ENCODE data around the gene RPL37. TPM values are rescaled to one million over a fixed set of nuclear protein-coding genes. Genes with fewer than 3 reads are reported as not detected.

The RPL37 gene
- total RNA-seq, 1 donor, result 247 TPM

GRCh38 chr5:40834391-40834848 lies 602 bp downstream of the RPL37 start:
- peak overlapping the region; percentile 98 for H3K4me3 ChIP-seq (ENCODE audit: low read depth, low read length)
- DNase-seq (ENCODE audit: low read depth), result peak; percentile 60
- TF ChIP-seq CTCF (IDR thresholded peaks at IDR 0.05; ENCODE audit: insufficient read depth, low read depth, low read length), result no peak

DNA sequence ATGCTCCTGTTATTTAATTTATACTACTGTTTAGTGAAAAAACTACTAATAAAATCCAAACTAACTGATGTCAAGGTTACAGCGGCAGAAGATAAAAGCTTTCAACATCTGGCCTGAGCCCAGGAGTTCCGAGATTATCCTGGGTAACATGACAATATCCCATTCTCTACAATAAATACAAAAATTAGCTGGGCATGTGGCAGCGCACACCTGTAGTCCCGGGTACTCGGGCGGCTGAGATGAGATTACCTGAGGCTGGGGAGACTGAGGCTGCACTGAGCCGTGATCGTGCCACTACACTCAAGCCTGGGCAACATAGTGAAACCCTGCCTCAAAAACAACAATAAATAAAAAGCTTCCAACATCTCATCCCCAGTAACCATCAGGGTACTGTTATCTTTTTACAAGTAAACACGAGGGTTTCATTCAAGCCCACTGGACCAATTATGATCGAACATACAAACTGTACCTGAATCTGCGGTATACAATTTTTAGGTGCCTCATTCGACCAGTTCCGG lies 1.3 kb downstream of the RPL37 start:
- H3K4me3 ChIP-seq (ENCODE audit: low read depth, low read length), result peak overlapping the region; percentile 98
- TF ChIP-seq CTCF (IDR thresholded peaks at IDR 0.05; ENCODE audit: insufficient read depth, low read depth, low read length), result no peak
- no peak for DNase-seq (ENCODE audit: low read depth)

DNA sequence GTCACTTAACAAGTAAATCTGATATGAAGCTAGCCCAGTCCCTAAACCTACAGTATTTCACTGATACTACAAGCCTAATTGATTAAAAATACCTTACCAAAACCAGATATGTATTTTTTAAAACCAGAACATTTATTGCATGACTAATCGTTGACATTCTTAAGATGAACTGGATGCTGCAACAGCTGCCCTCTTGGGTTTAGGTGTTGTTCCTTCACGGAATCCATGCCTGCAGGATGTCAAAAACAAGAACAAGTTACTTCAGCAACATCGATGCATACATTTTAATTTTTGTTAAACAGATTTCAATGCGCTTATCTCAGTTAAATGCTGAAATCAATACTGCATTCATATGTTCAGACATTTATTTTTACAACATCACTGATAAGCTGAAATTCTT lies 2.7 kb downstream of the RPL37 start:
- H3K4me3 ChIP-seq (ENCODE audit: low read depth, low read length), result peak overlapping the region; percentile 98
- TF ChIP-seq CTCF (IDR thresholded peaks at IDR 0.05; ENCODE audit: insufficient read depth, low read depth, low read length), result no peak
- peak; percentile 40 for DNase-seq (ENCODE audit: low read depth)

DNA sequence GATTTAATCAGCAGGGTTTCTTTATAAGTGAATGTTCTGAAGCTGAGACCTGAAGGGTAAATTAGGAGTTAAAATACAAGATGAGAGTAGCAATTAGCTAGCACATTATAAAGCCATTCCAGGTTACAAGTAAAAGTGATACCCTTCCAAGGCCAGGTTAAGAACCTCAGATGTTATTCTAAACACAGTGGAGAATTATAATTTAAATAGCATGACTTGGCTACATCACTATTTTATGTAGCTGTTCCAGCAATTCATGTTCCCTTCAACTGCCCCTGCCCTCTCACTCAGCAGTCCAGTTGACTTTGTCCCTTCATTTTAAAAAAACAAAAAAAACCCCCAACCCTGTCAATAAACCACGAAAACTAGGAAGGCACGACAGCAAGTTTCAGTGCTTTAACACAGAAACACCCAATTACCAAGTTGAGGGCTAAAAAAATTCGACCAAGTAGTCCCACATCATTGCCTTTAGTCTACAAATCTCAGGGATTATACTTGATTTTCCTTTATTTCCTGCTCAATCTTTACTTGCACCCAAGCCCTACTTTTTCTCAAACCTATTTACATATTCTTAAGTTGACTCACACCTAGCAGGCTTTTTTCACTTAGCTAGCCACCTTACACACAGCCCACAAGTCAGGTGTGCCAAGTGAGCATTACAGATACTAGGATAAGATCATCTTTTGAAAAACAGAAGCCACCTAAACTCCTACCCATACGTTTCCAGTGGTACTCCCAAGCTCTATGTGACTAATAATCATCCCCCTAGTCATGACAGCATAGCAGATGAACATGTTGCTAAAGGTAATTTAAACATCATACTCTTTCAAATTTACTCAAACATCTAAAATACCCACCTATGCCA lies 3.4 kb downstream of the RPL37 start:
- no peak for TF ChIP-seq CTCF (IDR thresholded peaks at IDR 0.05; ENCODE audit: insufficient read depth, low read depth, low read length)
- H3K4me3 ChIP-seq (ENCODE audit: low read depth, low read length), result no peak overlapping the region
- no peak for DNase-seq (ENCODE audit: low read depth)

GRCh38 chr5:40829748-40830533 lies 5.1 kb downstream of the RPL37 start:
- no peak for DNase-seq (ENCODE audit: low read depth)
- H3K4me3 ChIP-seq (ENCODE audit: low read depth, low read length), result no peak overlapping the region

More at GRCh38 chr5:40829748-40830533, 5.1 kb downstream of the RPL37 start:
- TF ChIP-seq CTCF (IDR thresholded peaks at IDR 0.05; ENCODE audit: insufficient read depth, low read depth, low read length), result no peak

Data from fibroblast of villous mesenchyme (primary cell).